Type B pancreatic cell (in vitro differentiated cells): ENCODE measurements around the gene ANKRD28. TPM values are rescaled to one million over a fixed set of nuclear protein-coding genes. Genes with fewer than 3 reads are reported as not detected.

Experiments used
- DNase-seq: peaks from one replicate; pipeline ENCODE4 v3.0.0; 2021; ENCODE audit warnings: mixed read lengths; ENCODE audit not compliant: unreplicated experiment; ENCODE audit errors: extremely low spot score
- H3K27ac Mint-ChIP-seq: 2 replicates; pipeline ENCODE4 v1.8.0; 2021; ENCODE audit warnings: mild to moderate bottlenecking, mixed read lengths
- H3K27me3 Mint-ChIP-seq: 2 replicates; pipeline ENCODE4 v1.8.0; 2021; ENCODE audit warnings: mixed read lengths
- H3K36me3 Mint-ChIP-seq: 2 replicates; pipeline ENCODE4 v1.8.0; 2021; ENCODE audit warnings: mixed read lengths
- H3K4me1 Mint-ChIP-seq: one replicate; pipeline ENCODE4 v1.8.0; 2021; ENCODE audit warnings: mixed read lengths; ENCODE audit not compliant: unreplicated experiment
- H3K4me3 Mint-ChIP-seq: 2 replicates; pipeline ENCODE4 v1.8.0; 2021; ENCODE audit warnings: mild to moderate bottlenecking, mixed read lengths
- H3K9me3 Mint-ChIP-seq: 2 replicates; pipeline ENCODE4 v1.8.0; 2021; ENCODE audit warnings: mixed read lengths
- total RNA-seq: library from RNA; stranded (reverse); gene quantifications from 2 replicates; pipeline ENCODE4 v1.2.1, GENCODE V29; 2021; ENCODE audit warnings: low replicate concordance
- TF ChIP-seq, protein P1 (sequence below): fragments of 200-600 bp; sonication (generic); conservative IDR thresholded peaks from 2 replicates; pipeline ENCODE4 v1.5.0; 2021; ENCODE audit warnings: antibody characterized with exemption, mild to moderate bottlenecking

ANKRD28 gene
- total RNA-seq, 1 donor from 2014 or later: 44.3 TPM

DNA sequence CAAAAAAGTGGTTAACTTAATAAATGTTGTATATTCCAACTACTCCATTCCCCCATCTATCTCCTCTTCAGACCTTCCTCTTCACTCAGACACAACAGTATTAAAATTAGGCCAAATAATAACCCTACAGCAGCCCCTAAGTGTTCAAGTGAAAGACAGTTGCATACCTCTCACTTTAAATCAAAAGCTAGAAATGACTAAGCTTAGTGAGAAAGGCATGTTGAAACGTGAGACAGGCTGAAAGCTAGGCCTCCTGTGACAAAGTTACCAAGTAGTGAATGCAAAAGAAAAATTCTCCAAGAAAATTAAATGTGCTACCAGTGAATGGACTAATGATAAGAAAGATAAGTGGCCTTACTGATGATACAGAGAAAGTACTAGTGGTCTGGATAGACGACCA is 71.7 kb downstream of the ANKRD28 start:
- TF ChIP-seq, protein P1, sequence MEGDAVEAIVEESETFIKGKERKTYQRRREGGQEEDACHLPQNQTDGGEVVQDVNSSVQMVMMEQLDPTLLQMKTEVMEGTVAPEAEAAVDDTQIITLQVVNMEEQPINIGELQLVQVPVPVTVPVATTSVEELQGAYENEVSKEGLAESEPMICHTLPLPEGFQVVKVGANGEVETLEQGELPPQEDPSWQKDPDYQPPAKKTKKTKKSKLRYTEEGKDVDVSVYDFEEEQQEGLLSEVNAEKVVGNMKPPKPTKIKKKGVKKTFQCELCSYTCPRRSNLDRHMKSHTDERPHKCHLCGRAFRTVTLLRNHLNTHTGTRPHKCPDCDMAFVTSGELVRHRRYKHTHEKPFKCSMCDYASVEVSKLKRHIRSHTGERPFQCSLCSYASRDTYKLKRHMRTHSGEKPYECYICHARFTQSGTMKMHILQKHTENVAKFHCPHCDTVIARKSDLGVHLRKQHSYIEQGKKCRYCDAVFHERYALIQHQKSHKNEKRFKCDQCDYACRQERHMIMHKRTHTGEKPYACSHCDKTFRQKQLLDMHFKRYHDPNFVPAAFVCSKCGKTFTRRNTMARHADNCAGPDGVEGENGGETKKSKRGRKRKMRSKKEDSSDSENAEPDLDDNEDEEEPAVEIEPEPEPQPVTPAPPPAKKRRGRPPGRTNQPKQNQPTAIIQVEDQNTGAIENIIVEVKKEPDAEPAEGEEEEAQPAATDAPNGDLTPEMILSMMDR: no peak
- Mint-ChIP-seq H3K4me1 (peaks cover 4% of the 10 kb centered on the region), H3K27ac (peak overlapping the region; percentile 3), H3K36me3 (peaks cover 35% of the 10 kb centered on the region), H3K9me3 (no peaks in the 10 kb centered on the region), H3K27me3 (no peaks in the 10 kb centered on the region), H3K4me3 (no peak overlapping the region)
- no peak for DNase-seq

DNA sequence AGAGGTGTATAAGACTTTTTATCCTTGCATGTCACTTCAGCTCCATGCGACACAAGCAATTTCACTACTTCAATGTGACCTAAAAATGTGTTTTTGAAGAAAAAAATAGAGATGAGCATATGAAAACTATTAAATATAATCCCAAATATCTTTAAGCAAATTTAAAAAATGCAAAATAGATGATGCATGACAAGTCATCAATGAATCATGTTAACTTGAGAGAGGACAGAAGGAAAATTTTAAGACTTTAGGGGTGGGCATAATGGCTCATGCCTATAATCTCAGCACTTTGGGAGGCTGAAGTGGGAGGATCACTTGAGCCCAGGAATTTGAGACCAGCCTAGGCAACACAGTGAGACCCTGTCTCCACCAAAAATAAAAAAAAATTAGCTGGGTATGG is 73.3 kb downstream of the ANKRD28 start:
- TF ChIP-seq, protein P1: no peak
- Mint-ChIP-seq H3K4me1 (peaks cover 4% of the 10 kb centered on the region), H3K27ac (no peak overlapping the region), H3K36me3 (peaks cover 36% of the 10 kb centered on the region), H3K4me3 (no peak overlapping the region), H3K27me3 (no peaks in the 10 kb centered on the region), H3K9me3 (no peaks in the 10 kb centered on the region)
- DNase-seq: no peak

- H3K27ac Mint-ChIP-seq: no peak overlapping the region
- peaks cover 31% of the 10 kb centered on the region for H3K36me3 Mint-ChIP-seq
- DNase-seq: no peak
- H3K27me3 Mint-ChIP-seq: no peaks in the 10 kb centered on the region
- H3K4me1 Mint-ChIP-seq: peaks cover 4% of the 10 kb centered on the region
- TF ChIP-seq, protein P1: no peak
- H3K4me3 Mint-ChIP-seq: no peak overlapping the region
- H3K9me3 Mint-ChIP-seq: no peaks in the 10 kb centered on the region
Observed at GRCh38 chr3:15723624-15723884, 74.2 kb downstream of the ANKRD28 start.

DNA sequence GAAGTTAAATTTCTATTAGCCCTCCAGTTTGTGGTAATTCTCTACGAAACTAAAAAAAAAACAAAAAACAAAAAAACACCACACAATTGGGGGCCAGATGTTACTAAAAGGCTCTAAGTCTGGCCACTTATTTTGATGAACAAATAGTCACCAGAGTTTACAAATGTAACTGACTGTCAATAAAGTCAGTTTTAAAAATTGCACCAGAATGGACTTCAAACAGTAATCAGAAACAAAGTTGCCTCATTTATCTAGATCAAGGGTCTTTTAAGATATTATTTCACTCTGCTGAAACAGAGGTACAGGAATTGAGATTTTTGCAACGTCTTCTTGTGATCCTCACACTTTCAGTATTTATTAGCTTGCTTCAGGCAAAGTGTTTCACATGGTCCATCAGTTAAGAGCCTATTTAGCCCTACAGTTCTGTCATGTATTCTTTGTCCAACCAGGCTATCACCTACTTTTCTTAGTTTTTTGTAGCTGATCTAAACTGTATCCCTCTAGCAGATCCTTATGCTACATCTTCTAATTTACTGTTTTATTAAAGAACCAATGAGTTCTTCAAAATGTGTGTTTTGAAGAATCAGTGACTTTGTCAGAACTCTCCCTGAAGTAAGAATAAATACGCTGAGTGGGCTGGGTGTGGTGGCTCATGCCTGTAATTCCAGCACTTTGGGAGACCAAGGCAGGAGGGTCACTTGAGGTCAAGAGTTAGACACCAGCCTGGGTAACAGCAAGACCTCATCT is 74.7 kb downstream of the ANKRD28 start:
- Mint-ChIP-seq H3K36me3 (peaks cover 31% of the 10 kb centered on the region), H3K4me1 (peaks cover 4% of the 10 kb centered on the region), H3K27me3 (no peaks in the 10 kb centered on the region), H3K9me3 (no peaks in the 10 kb centered on the region), H3K4me3 (no peak overlapping the region), H3K27ac (no peak overlapping the region)
- TF ChIP-seq, protein P1: no peak
- DNase-seq: no peak

DNA sequence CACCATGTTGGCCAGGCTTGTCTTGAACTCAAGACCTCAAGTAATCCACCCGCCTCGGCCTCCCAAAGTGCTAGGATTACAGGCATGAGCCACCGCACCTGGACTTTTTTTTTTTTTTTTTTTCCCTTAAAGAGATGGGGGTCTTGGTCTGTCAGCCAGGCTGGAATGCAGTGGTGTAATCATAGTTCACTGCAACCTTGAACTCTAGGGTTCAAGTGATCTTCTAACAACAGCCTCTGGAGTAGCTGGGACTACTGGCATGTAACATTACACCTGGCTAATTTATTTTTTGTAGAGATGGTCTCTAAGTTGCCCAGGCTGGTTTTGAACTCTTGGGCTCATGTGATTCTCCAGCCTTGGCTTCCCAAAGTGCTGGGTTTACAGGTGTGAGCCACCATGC is 81.6 kb downstream of the ANKRD28 start:
- TF ChIP-seq, protein P1: no peak
- H3K36me3 Mint-ChIP-seq: peaks cover 18% of the 10 kb centered on the region
- no peak for DNase-seq
- peaks cover 4% of the 10 kb centered on the region for H3K4me1 Mint-ChIP-seq
- no peak overlapping the region for H3K4me3 Mint-ChIP-seq
- no peak overlapping the region for H3K27ac Mint-ChIP-seq
- no peaks in the 10 kb centered on the region for H3K9me3 Mint-ChIP-seq
- H3K27me3 Mint-ChIP-seq: no peaks in the 10 kb centered on the region

GRCh38 chr3:15714448-15714847 is 83.3 kb downstream of the ANKRD28 start:
- Mint-ChIP-seq H3K4me3 (no peak overlapping the region), H3K4me1 (peaks cover 4% of the 10 kb centered on the region), H3K27ac (no peak overlapping the region), H3K27me3 (no peaks in the 10 kb centered on the region), H3K36me3 (peaks cover 7% of the 10 kb centered on the region), H3K9me3 (no peaks in the 10 kb centered on the region)
- no peak for DNase-seq
- TF ChIP-seq, protein P1: no peak
